ENCODE data around the gene IZUMO2.

IZUMO2 gene

DNA sequence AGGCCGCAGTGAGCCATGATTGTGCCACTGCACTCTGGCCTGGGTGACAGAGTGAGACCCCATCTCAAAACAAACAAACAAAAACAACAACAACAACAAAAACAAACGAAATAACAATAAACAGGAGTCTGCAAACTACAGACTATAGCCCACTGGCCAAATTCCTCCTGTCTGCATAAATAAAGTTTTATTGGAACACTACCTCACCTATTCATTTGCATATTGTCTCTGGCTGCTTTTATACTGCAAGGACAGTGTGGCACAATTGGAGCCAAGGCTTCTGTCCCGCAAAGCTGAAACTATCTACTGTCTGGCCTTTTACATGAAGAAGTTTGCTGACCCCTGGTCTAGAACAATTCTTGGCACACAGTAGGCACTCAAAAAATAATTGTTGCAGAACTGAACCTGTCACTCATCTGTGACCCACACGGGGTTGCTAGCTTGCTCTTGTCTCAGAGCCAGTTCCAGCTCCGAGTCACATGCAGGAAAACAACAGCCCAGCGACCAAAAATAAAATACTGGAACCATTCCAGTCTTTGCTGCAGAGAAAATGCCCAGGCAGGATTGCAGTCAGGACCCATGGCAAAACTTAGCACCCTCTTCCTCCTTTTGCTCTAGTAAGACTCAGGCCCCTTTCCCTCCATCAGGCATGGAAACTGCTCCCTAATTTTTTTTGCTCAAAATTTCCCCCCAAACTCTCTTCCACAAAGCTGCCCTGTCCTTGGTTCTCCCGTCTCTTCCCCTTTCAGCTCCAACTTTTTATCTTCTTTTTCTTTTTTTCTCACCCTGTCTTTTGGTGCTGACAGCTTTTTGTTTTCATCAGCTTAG lies 35.6 kb upstream of the IZUMO2 start:
- Histone ChIP-seq H4K20me1 (ENCODE audit: control insufficient read depth, insufficient read depth, low read depth, low read length) (no peaks in the 10 kb centered on the region), H3F3A (ENCODE audit: control insufficient read depth, insufficient read depth) (no peaks in the 10 kb centered on the region), H3K9me3 (ENCODE audit: control insufficient read depth, insufficient read depth, low read length) (no peaks in the 10 kb centered on the region), H3K4me1 (ENCODE audit: control insufficient read depth, low read length) (no peaks in the 10 kb centered on the region), H3K36me3 (ENCODE audit: control insufficient read depth, low read length) (no peaks in the 10 kb centered on the region), H3K4me2 (ENCODE audit: low read length) (no peak overlapping the region), H3K27ac (ENCODE audit: low read depth, low read length) (no peak overlapping the region), H3K27me3 (ENCODE audit: control insufficient read depth, low read length) (no peaks in the 10 kb centered on the region), H3K9me2 (replicated peaks; ENCODE audit: control insufficient read depth, low read length) (no peaks in the 10 kb centered on the region), H3K79me2 (ENCODE audit: control insufficient read depth, low read length) (no peaks in the 10 kb centered on the region), H3K4me3 (ENCODE audit: low read length) (no peak overlapping the region)
- no peak for TF ChIP-seq EZH2phosphoT487 (IDR thresholded peaks at IDR 0.05; ENCODE audit: borderline replicate concordance, low read length)
- TF ChIP-seq, protein P1, sequence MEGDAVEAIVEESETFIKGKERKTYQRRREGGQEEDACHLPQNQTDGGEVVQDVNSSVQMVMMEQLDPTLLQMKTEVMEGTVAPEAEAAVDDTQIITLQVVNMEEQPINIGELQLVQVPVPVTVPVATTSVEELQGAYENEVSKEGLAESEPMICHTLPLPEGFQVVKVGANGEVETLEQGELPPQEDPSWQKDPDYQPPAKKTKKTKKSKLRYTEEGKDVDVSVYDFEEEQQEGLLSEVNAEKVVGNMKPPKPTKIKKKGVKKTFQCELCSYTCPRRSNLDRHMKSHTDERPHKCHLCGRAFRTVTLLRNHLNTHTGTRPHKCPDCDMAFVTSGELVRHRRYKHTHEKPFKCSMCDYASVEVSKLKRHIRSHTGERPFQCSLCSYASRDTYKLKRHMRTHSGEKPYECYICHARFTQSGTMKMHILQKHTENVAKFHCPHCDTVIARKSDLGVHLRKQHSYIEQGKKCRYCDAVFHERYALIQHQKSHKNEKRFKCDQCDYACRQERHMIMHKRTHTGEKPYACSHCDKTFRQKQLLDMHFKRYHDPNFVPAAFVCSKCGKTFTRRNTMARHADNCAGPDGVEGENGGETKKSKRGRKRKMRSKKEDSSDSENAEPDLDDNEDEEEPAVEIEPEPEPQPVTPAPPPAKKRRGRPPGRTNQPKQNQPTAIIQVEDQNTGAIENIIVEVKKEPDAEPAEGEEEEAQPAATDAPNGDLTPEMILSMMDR (IDR thresholded peaks at IDR 0.05; ENCODE audit: low read depth, low read length, poor library complexity, severe bottlenecking) = no peak

DNA sequence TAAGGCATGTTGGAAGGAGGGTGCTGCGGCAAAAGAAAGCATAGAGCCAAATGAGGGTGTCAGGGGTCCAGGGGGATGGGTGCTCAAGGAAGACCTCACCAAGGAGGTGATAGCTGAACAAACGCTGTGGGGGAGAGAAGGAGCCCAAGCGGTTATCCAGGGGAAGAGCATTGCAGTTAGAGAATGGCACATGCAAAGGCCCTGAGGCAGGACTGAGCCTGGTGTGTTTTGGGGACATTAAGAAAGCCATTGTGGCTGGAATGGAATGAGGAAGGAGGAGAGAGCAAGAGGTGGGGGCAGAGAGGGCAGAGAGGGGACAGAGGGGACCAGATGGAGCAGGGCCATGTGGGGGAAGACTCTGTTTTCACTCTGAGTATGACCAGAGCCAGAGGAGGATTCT lies 34.3 kb upstream of the IZUMO2 start:
- Histone ChIP-seq H3K4me2 (ENCODE audit: low read length) (no peak overlapping the region), H3K79me2 (ENCODE audit: control insufficient read depth, low read length) (no peaks in the 10 kb centered on the region), H3K9me2 (replicated peaks; ENCODE audit: control insufficient read depth, low read length) (no peaks in the 10 kb centered on the region), H3K9me3 (ENCODE audit: control insufficient read depth, insufficient read depth, low read length) (no peaks in the 10 kb centered on the region), H3K36me3 (ENCODE audit: control insufficient read depth, low read length) (no peaks in the 10 kb centered on the region), H3K27ac (ENCODE audit: low read depth, low read length) (no peak overlapping the region), H3K27me3 (ENCODE audit: control insufficient read depth, low read length) (no peaks in the 10 kb centered on the region), H3K4me1 (ENCODE audit: control insufficient read depth, low read length) (no peaks in the 10 kb centered on the region), H3F3A (ENCODE audit: control insufficient read depth, insufficient read depth) (no peaks in the 10 kb centered on the region), H3K4me3 (ENCODE audit: low read length) (no peak overlapping the region), H4K20me1 (ENCODE audit: control insufficient read depth, insufficient read depth, low read depth, low read length) (no peaks in the 10 kb centered on the region)
- TF ChIP-seq, protein P1 (IDR thresholded peaks at IDR 0.05; ENCODE audit: low read depth, low read length, poor library complexity, severe bottlenecking) = no peak
- no peak for TF ChIP-seq EZH2phosphoT487 (IDR thresholded peaks at IDR 0.05; ENCODE audit: borderline replicate concordance, low read length)

DNA sequence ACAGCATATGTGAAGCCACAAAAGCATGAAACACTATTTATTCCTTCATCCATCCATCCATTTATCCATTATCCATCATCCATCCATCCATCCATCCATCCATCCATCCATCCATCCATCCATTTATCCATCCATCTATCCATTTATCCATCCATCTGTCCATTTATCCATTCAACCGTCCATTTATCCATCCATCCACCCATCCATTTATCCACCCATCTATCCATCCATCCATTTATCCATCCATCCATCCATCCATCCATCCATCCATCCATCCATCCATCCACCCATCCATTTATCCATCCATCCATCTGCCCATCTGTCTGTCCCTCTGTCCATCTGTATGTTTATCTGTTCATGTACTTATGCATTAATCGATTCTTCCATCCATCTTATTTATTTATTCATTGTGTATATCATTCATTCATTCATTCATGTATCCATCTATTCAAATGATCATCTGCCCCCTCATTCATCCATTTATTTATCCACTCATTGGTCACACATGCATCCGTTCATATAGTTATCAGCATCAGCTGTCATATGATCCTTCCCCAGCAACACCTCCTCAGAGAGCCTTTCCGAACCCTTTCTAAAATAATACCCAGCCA lies 33.3 kb upstream of the IZUMO2 start:
- H3K9me2 ChIP-seq (replicated peaks; ENCODE audit: control insufficient read depth, low read length) = no peaks in the 10 kb centered on the region
- no peaks in the 10 kb centered on the region for H3K36me3 ChIP-seq (ENCODE audit: control insufficient read depth, low read length)
- no peak overlapping the region for H3K4me2 ChIP-seq (ENCODE audit: low read length)
- H3K27me3 ChIP-seq (ENCODE audit: control insufficient read depth, low read length) = no peaks in the 10 kb centered on the region
- H3F3A ChIP-seq (ENCODE audit: control insufficient read depth, insufficient read depth) = no peaks in the 10 kb centered on the region
- H3K27ac ChIP-seq (ENCODE audit: low read depth, low read length) = no peak overlapping the region
- no peaks in the 10 kb centered on the region for H3K4me1 ChIP-seq (ENCODE audit: control insufficient read depth, low read length)
- no peak for TF ChIP-seq EZH2phosphoT487 (IDR thresholded peaks at IDR 0.05; ENCODE audit: borderline replicate concordance, low read length)
- TF ChIP-seq, protein P1 (IDR thresholded peaks at IDR 0.05; ENCODE audit: low read depth, low read length, poor library complexity, severe bottlenecking) = no peak
- H3K79me2 ChIP-seq (ENCODE audit: control insufficient read depth, low read length) = no peaks in the 10 kb centered on the region
- no peaks in the 10 kb centered on the region for H3K9me3 ChIP-seq (ENCODE audit: control insufficient read depth, insufficient read depth, low read length)
- no peak overlapping the region for H3K4me3 ChIP-seq (ENCODE audit: low read length)
- H4K20me1 ChIP-seq (ENCODE audit: control insufficient read depth, insufficient read depth, low read depth, low read length) = no peaks in the 10 kb centered on the region

Data from DOHH2 (cell line).